ENCODE measurements around the gene ZNF613. TPM values are rescaled to one million over a fixed set of nuclear protein-coding genes. Genes with fewer than 3 reads are reported as not detected.
A peak's percentile ranks its signal among the peaks of the same experiment; 100 is the strongest.

Gene ZNF613
- total RNA-seq, 1 experiment from 2014 or later = 2.2 TPM

DNA sequence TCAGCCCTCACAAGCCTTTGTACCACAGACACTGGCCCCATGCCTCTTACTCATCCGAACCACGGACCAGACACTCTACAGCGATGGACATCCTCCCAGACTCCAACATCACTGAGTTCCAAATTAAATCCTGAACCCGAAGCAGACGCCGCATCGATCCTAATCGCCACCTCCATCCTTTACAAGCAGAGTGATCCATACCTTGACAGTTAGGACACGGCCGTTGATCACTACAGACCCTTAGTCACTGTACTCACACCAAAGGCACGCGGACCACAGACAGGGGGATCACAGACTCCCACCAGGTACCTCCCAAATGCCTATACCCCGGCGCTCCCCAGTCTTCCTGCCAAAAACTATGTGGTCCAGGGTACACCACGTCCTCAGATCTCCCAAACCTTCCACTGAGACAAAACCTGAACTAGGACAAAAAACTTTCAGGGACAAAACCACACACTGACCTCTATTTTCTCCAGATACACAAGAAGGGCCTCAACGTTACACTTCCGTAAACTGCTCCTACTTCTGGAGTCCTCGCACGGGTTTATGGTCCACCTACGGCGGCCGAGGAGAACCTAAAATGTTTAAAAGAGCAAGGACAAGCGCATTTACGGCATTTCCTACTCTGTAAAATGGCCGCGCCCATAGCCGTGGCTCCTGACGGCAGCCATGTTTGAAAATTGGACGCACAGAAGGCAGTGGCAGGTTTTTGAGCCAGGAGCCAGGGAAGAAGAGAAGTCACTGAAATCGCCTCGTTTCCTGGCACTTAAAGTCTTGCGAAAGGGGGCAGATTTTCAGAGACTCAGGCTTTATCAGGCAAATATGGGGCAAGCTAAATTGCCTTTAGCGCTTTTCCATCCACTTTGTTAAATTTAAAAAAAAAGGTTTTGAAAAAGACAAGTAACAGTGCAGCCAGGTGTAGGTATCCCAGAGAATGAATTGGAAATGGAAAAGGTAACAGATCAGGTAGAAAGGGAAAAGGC lies 59.3 kb downstream of the ZNF613 start, which contains the start of gene ZNF350:
Gene ZNF350, minus strand, starts transcription at position 532 of the 983 bp plus-strand sequence. CDS start 12,480 bp downstream, outside the sequence.
- intact Hi-C loops (cut with micrococcal nuclease; ENCODE audit: unreplicated experiment) = no loop called here

DNA sequence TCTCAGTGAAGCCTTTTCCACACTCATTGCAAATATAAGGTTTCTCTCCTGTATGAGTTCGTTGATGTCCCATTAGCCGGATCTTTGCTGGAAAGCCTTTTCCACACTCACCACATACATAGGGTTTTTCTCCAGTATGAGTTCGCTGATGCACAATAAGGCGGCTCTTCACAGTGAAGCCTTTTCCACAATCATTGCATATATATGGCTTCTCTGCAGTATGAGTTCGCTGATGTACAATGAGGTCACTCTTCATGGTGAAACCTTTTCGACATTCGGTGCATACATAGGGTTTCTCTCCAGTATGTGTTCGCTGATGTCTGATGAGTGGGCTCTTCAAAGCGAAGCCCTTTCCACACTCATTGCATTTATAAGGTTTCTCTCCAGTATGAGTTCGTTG lies 66.2 kb downstream of the ZNF613 start:
- H3K9me3 Mint-ChIP-seq (ENCODE audit: unreplicated experiment) = peaks cover 60% of the 10 kb centered on the region
- no peaks in the 10 kb centered on the region for H3K4me1 ChIP-seq
- TF ChIP-seq, protein P1, sequence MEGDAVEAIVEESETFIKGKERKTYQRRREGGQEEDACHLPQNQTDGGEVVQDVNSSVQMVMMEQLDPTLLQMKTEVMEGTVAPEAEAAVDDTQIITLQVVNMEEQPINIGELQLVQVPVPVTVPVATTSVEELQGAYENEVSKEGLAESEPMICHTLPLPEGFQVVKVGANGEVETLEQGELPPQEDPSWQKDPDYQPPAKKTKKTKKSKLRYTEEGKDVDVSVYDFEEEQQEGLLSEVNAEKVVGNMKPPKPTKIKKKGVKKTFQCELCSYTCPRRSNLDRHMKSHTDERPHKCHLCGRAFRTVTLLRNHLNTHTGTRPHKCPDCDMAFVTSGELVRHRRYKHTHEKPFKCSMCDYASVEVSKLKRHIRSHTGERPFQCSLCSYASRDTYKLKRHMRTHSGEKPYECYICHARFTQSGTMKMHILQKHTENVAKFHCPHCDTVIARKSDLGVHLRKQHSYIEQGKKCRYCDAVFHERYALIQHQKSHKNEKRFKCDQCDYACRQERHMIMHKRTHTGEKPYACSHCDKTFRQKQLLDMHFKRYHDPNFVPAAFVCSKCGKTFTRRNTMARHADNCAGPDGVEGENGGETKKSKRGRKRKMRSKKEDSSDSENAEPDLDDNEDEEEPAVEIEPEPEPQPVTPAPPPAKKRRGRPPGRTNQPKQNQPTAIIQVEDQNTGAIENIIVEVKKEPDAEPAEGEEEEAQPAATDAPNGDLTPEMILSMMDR (IDR thresholded peaks at IDR 0.05; ENCODE audit: insufficient read depth in 1 of 2, low read depth in 1 of 2, low read length in 1 of 2, severe bottlenecking in 1 of 2, unreplicated experiment in 1 of 2) = no peak
- BruUV-seq (replicated peaks) = no TSS peak
- H3K36me3 ChIP-seq (ENCODE audit: control insufficient read depth, insufficient read depth, low read length) = peaks cover 7% of the 10 kb centered on the region; the same call in 1 of the 2 replicates
- peaks cover 58% of the 10 kb centered on the region for H3K9me3 ChIP-seq
- intact Hi-C loops (cut with micrococcal nuclease; ENCODE audit: unreplicated experiment) = no loop called here
- no peak for DNase-seq
- no peaks in the 10 kb centered on the region for H3K4me1 Mint-ChIP-seq (ENCODE audit: low read depth, unreplicated experiment)
- H3K36me3 Mint-ChIP-seq (ENCODE audit: insufficient read depth, unreplicated experiment) = peaks cover 22% of the 10 kb centered on the region
- no peak overlapping the region for H3K4me3 Mint-ChIP-seq (ENCODE audit: unreplicated experiment)
- no peaks in the 10 kb centered on the region for H3K27me3 Mint-ChIP-seq (ENCODE audit: insufficient read depth, unreplicated experiment)
- CTCF ChIA-PET = no interaction called here
- POLR2A ChIA-PET = no interaction called here
- H3K27ac Mint-ChIP-seq (ENCODE audit: unreplicated experiment) = no peak overlapping the region
- no peak overlapping the region for H3K4me3 ChIP-seq (ENCODE audit: low read depth, low read length)
- no peaks in the 10 kb centered on the region for H3K27me3 ChIP-seq (replicated peaks; ENCODE audit: control insufficient read depth, insufficient read depth, low read length)

More for the DNA sequence above, 59.3 kb downstream of the ZNF613 start, which contains the start of gene ZNF350:
- no peaks in the 10 kb centered on the region for H3K27me3 Mint-ChIP-seq (ENCODE audit: insufficient read depth, unreplicated experiment)
- peaks cover 34% of the 10 kb centered on the region for H3K9me3 Mint-ChIP-seq (ENCODE audit: unreplicated experiment)
- peak; percentile 76 to 86 for DNase-seq
- CTCF ChIA-PET = no interaction called here
- peak within 1 kb of the TSS; percentile 80 for H3K27ac Mint-ChIP-seq (ENCODE audit: unreplicated experiment)
- H3K9me3 ChIP-seq = peaks cover 65% of the 10 kb centered on the region
- POLR2A ChIA-PET = no interaction called here
- TF ChIP-seq, protein P1 (IDR thresholded peaks at IDR 0.05; ENCODE audit: insufficient read depth in 1 of 2, low read depth in 1 of 2, low read length in 1 of 2, severe bottlenecking in 1 of 2, unreplicated experiment in 1 of 2) = no peak
- H3K27me3 ChIP-seq (replicated peaks; ENCODE audit: control insufficient read depth, insufficient read depth, low read length) = no peaks in the 10 kb centered on the region
- no peaks in the 10 kb centered on the region for H3K36me3 ChIP-seq (ENCODE audit: control insufficient read depth, insufficient read depth, low read length)
- H3K36me3 Mint-ChIP-seq (ENCODE audit: insufficient read depth, unreplicated experiment) = peaks cover 9% of the 10 kb centered on the region
- H3K4me3 Mint-ChIP-seq (ENCODE audit: unreplicated experiment) = peak within 1 kb of the TSS; percentile 83
- no peaks in the 10 kb centered on the region for H3K4me1 Mint-ChIP-seq (ENCODE audit: low read depth, unreplicated experiment)
- H3K4me3 ChIP-seq (ENCODE audit: low read depth, low read length) = peak within 1 kb of the TSS; percentile 78
- no peaks in the 10 kb centered on the region for H3K4me1 ChIP-seq
- BruUV-seq (replicated peaks) = TSS peak; percentile 53

DNA sequence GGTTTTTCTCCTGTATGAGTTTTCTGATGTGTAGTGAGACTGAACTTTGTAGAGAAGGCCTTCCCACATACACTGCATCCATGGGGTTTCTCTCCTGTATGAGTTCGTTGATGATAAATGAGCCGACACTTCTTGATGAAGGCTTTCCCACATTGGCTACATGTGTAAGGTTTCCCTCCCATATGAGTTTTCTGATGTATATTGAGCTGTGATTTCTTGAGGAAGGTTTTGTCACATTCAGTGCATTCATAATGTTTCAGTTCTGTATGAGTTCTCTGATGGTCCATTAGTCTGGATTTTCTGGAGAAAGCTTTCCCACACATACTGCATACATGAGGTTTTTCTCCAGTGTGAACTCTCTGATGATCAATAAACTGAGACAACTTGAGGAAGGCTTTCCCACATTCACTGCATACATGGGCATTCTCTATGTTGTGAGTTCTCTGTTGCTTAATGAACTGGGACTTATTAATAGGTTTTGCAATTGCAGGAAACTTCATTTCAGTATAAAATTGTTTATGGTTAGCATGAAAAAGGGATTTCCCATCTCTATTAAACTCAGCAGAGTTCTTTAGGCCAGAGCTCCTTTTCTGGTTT lies 66.9 kb downstream of the ZNF613 start:
- BruUV-seq (replicated peaks) = no TSS peak
- intact Hi-C loops (cut with micrococcal nuclease; ENCODE audit: unreplicated experiment) = no loop called here
- peaks cover 58% of the 10 kb centered on the region for H3K9me3 ChIP-seq

More for the DNA sequence above, 66.9 kb downstream of the ZNF613 start:
- ChIA-PET POLR2A (no interaction called here), CTCF (no interaction called here)
- Histone ChIP-seq H3K4me3 (ENCODE audit: low read depth, low read length) (no peak overlapping the region), H3K36me3 (ENCODE audit: control insufficient read depth, insufficient read depth, low read length) (peaks cover 7% of the 10 kb centered on the region; the same call in 1 of the 2 replicates), H3K4me1 (no peaks in the 10 kb centered on the region), H3K27me3 (replicated peaks; ENCODE audit: control insufficient read depth, insufficient read depth, low read length) (no peaks in the 10 kb centered on the region)
- Mint-ChIP-seq H3K27ac (ENCODE audit: unreplicated experiment) (no peak overlapping the region), H3K9me3 (ENCODE audit: unreplicated experiment) (peaks cover 55% of the 10 kb centered on the region), H3K4me3 (ENCODE audit: unreplicated experiment) (no peak overlapping the region), H3K27me3 (ENCODE audit: insufficient read depth, unreplicated experiment) (no peaks in the 10 kb centered on the region), H3K4me1 (ENCODE audit: low read depth, unreplicated experiment) (no peaks in the 10 kb centered on the region), H3K36me3 (ENCODE audit: insufficient read depth, unreplicated experiment) (peaks cover 22% of the 10 kb centered on the region)
- TF ChIP-seq, protein P1 (IDR thresholded peaks at IDR 0.05; ENCODE audit: insufficient read depth in 1 of 2, low read depth in 1 of 2, low read length in 1 of 2, severe bottlenecking in 1 of 2, unreplicated experiment in 1 of 2) = no peak
- DNase-seq = no peak

Data from Caco-2 (cell line).